Hematopoietic multipotent progenitor cell treated with erythropoietin and hydrocortisone succinate and interleukin-3 and kit ligand, for 15 days (in vitro differentiated cells): ENCODE measurements around the gene EEA1.
"Not testable (repeated sequence)": the region's sequence is repeated elsewhere in the genome, so short reads cannot be mapped to it uniquely, and the experiment has no call there.

ENCODE experiments used
- DNase-seq: peaks from one replicate; pipeline ENCODE4 v3.0.0-alpha.2; 2015; ENCODE audit warnings: low spot score

Gene EEA1

GRCh38 chr12:92802906-92803305 lies 126.2 kb downstream of the EEA1 start:
- no peak for DNase-seq

GRCh38 chr12:92796650-92797049 lies 132.4 kb downstream of the EEA1 start:
- no peak for DNase-seq

GRCh38 chr12:92794814-92795213 lies 134.3 kb downstream of the EEA1 start:
- no peak for DNase-seq

- not testable (repeated sequence) for DNase-seq
These were observed 134.7 kb downstream of the EEA1 start for GRCh38 chr12:92794356-92794755.

GRCh38 chr12:92786045-92786444 lies 143.1 kb downstream of the EEA1 start:
- DNase-seq = no peak

GRCh38 chr12:92785563-92785950 lies 143.5 kb downstream of the EEA1 start:
- DNase-seq = no peak

- peak; percentile 67 for DNase-seq
These were observed 144.1 kb downstream of the EEA1 start for GRCh38 chr12:92784797-92785562.

- DNase-seq = no peak
These were observed 144.7 kb downstream of the EEA1 start for GRCh38 chr12:92784356-92784755.

GRCh38 chr12:92779902-92780301 lies 149.2 kb downstream of the EEA1 start:
- no peak for DNase-seq

- no peak for DNase-seq
These were observed 150.6 kb downstream of the EEA1 start for GRCh38 chr12:92778525-92778924.

GRCh38 chr12:92775416-92775815 lies 153.7 kb downstream of the EEA1 start:
- no peak for DNase-seq

GRCh38 chr12:92771001-92771400 lies 158.1 kb downstream of the EEA1 start:
- no peak for DNase-seq

GRCh38 chr12:92769124-92769901 lies 159.8 kb downstream of the EEA1 start:
- no peak for DNase-seq

GRCh38 chr12:92765871-92766270 lies 163.2 kb downstream of the EEA1 start:
- DNase-seq = no peak

- no peak for DNase-seq
These were observed 164.3 kb downstream of the EEA1 start for GRCh38 chr12:92764831-92765230.

GRCh38 chr12:92762773-92763172 lies 166.3 kb downstream of the EEA1 start:
- DNase-seq = no peak

GRCh38 chr12:92759634-92760268 lies 169.3 kb downstream of the EEA1 start:
- no peak for DNase-seq

- DNase-seq = no peak
These were observed 171.4 kb downstream of the EEA1 start for GRCh38 chr12:92757597-92758121.

- no peak for DNase-seq
These were observed 172.0 kb downstream of the EEA1 start for GRCh38 chr12:92756898-92757596.

GRCh38 chr12:92753976-92754885 lies 174.9 kb downstream of the EEA1 start:
- DNase-seq = no peak

- DNase-seq = not testable (repeated sequence)
These were observed 179.4 kb downstream of the EEA1 start for GRCh38 chr12:92749691-92750090.
